ENCODE data around the gene OTUB2. TPM values are rescaled to one million over a fixed set of nuclear protein-coding genes. Genes with fewer than 3 reads are reported as not detected.

OTUB2 gene
- total RNA-seq, 6 donors from 2014 or later = 0.22 to 1.8 (median 1.1) TPM

DNA sequence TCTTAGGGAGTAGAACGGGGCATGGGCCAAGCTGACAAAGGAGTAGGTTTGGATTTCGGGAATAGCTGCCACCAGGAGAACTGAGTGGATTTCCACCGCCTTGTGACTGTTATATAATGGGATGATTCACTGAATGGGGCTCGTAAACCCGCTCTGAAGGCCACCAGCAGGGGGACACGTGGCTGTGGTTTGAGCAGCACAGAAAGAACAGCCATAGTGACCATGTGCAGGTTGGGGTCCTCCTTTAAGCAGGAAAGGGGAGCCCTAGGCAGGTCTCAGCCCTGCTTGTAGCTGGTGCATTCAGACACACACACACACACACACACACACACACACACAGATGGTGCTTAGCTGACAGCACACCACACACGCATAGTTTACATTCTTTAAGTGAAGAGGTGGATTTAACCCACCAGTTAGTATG lies 41.1 kb upstream of the OTUB2 start:
- TF ChIP-seq EP300 (IDR thresholded peaks at IDR 0.05) (no peak), POLR2A (IDR thresholded peaks at IDR 0.05) (no peak), POLR2AphosphoS5 (IDR thresholded peaks at IDR 0.05) (no peak)
- TF ChIP-seq, protein P1, sequence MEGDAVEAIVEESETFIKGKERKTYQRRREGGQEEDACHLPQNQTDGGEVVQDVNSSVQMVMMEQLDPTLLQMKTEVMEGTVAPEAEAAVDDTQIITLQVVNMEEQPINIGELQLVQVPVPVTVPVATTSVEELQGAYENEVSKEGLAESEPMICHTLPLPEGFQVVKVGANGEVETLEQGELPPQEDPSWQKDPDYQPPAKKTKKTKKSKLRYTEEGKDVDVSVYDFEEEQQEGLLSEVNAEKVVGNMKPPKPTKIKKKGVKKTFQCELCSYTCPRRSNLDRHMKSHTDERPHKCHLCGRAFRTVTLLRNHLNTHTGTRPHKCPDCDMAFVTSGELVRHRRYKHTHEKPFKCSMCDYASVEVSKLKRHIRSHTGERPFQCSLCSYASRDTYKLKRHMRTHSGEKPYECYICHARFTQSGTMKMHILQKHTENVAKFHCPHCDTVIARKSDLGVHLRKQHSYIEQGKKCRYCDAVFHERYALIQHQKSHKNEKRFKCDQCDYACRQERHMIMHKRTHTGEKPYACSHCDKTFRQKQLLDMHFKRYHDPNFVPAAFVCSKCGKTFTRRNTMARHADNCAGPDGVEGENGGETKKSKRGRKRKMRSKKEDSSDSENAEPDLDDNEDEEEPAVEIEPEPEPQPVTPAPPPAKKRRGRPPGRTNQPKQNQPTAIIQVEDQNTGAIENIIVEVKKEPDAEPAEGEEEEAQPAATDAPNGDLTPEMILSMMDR (IDR thresholded peaks at IDR 0.05) = peak in 2 of 6 experiments; percentile 8 to 22
- Histone ChIP-seq H3K27me3 (no peaks in the 10 kb centered on the region), H3K4me1 (no peaks in the 10 kb centered on the region), H3K9me3 (no peaks in the 10 kb centered on the region), H3K27ac (no peak overlapping the region), H3K4me3 (no peak overlapping the region), H3K36me3 (no peaks in the 10 kb centered on the region)
- DNase-seq = no peak
- ATAC-seq (ENCODE audit: low FRiP score in 2 of 2) = no peak
- WGBS, 2 donors = 59 to 65% methylated on average over 4 to 7 of the region's 7 CpGs

DNA sequence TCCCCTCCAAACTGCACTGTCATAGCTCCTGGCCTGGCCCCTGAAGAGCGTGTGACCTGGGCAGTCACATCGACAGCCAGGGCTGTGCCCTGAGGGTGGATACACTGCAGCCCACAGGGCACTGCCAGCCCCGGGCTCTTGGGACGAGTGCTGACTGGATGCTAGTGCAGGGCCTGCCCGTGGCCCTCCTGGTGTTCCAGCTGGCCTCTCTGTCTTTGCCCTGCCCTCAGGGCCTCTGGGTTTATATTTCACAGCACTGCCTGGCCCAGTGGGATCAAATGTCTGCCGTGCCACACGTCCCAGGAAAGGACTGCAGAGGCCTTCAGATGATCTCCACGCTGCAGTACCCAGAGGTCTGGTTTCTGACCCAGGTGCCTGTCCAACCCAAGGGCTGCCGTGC lies 39.2 kb upstream of the OTUB2 start:
- no peaks in the 10 kb centered on the region for H3K9me3 ChIP-seq
- H3K27ac ChIP-seq = no peak overlapping the region
- DNase-seq = no peak
- ATAC-seq (ENCODE audit: low FRiP score in 2 of 2) = no peak
- H3K36me3 ChIP-seq = no peaks in the 10 kb centered on the region
- no peak overlapping the region for H3K4me3 ChIP-seq
- no peaks in the 10 kb centered on the region for H3K4me1 ChIP-seq
- WGBS, 2 donors = 75 to 91% methylated on average over 6 to 9 of the region's 9 CpGs
- H3K27me3 ChIP-seq = no peaks in the 10 kb centered on the region
- TF ChIP-seq POLR2A (IDR thresholded peaks at IDR 0.05) (no peak), EP300 (IDR thresholded peaks at IDR 0.05) (no peak), POLR2AphosphoS5 (IDR thresholded peaks at IDR 0.05) (no peak)
- TF ChIP-seq, protein P1 (IDR thresholded peaks at IDR 0.05) = no peak

DNA sequence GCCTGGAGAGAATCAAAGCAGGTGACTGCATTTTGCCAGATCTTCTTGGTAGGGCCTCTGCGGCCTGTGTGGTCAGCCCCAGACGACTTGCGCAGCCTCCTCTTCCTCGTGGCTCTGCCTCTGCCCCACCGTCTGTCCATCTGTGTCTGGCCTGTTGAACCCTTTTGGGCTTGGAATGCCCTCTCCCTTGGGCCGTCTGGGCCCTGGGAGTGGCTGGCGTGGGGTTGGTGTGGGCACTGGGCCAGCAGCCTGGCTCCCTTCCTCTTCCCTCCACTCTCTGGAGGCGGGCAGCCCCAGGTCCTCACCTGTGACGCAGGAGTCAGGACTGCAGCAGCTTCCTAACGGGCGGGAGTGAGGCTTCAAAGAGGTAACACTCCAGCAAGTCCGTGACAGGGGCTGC lies 38.8 kb upstream of the OTUB2 start:
- TF ChIP-seq EP300 (IDR thresholded peaks at IDR 0.05) (no peak), POLR2AphosphoS5 (IDR thresholded peaks at IDR 0.05) (no peak), POLR2A (IDR thresholded peaks at IDR 0.05) (no peak)
- TF ChIP-seq, protein P1 (IDR thresholded peaks at IDR 0.05) = no peak
- H3K9me3 ChIP-seq = no peaks in the 10 kb centered on the region
- no peak for ATAC-seq (ENCODE audit: low FRiP score in 2 of 2)
- no peak overlapping the region for H3K4me3 ChIP-seq
- no peaks in the 10 kb centered on the region for H3K4me1 ChIP-seq
- no peak for DNase-seq
- H3K27ac ChIP-seq = no peak overlapping the region
- no peaks in the 10 kb centered on the region for H3K27me3 ChIP-seq
- WGBS, 2 donors = 48 to 77% methylated on average over 6 to 12 of the region's 12 CpGs
- H3K36me3 ChIP-seq = no peaks in the 10 kb centered on the region

DNA sequence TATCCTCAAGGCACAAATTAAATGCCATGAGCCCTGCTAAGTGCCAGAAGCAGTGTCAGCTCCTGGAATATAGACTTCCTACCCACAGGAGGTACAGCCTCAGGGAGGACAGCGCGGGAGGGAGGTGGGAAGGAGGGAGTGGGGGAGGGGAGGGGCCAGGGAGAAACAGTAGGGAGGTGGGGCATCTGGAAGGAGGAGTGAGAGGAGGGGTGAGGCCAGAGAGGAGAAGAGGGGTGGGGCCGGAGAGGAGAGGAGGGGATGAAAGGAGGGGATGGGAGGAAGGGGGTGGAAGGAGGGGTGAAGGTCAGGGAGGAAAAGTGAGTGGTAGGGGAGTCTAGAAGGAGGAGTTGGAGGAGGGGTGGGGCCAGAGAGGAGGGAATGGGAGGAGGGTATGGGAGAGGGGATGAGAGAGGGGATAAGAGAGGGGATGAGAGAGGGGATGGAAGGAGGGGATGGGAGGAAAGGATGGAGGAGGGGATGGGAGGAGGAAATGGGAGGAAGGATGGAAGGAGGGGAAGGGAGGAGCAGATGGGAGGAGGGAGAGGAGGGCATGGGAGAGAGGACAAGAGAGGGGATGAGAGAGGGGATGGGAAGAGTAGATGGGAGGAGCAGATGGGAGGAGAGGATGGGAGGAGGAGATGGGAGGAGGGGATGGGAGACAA lies 38.2 kb upstream of the OTUB2 start:
- no peak for DNase-seq
- ATAC-seq (ENCODE audit: low FRiP score in 2 of 2) = no peak
- TF ChIP-seq EP300 (IDR thresholded peaks at IDR 0.05) (no peak), POLR2AphosphoS5 (IDR thresholded peaks at IDR 0.05) (no peak), POLR2A (IDR thresholded peaks at IDR 0.05) (no peak)
- TF ChIP-seq, protein P1 (IDR thresholded peaks at IDR 0.05) = no peak
- Histone ChIP-seq H3K27me3 (no peaks in the 10 kb centered on the region), H3K4me3 (no peak overlapping the region), H3K9me3 (no peaks in the 10 kb centered on the region), H3K27ac (no peak overlapping the region), H3K4me1 (no peaks in the 10 kb centered on the region), H3K36me3 (no peaks in the 10 kb centered on the region)
- WGBS, 2 donors = 60 to 67% methylated on average over 1 to 2 of the region's 3 CpGs

DNA sequence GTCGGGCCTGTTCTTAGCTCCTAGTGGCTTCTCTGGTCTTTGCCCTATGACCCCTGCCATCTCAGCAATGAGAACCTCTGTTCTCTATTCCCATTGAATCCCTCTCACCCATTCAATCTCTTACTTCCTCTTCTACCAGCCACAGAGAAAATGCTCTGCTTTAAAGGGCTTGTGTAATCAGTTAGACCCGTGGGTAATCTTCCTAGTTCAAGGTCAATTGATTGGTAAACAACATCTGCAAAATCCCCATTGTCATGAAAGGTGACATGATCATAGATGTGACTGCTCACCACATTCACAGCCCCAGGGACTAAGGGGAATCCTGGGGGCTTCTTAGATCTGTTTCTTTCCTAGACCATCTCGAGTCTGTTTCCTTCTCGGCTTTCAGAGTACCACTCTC lies 36.2 kb upstream of the OTUB2 start:
- 62 to 69% methylated on average over 4 of the region's 4 CpGs for WGBS, 2 donors
- DNase-seq (no peak), ATAC-seq (ENCODE audit: low FRiP score in 2 of 2) (no peak)

More for the DNA sequence above, 36.2 kb upstream of the OTUB2 start:
- TF ChIP-seq POLR2A (IDR thresholded peaks at IDR 0.05) (no peak), EP300 (IDR thresholded peaks at IDR 0.05) (no peak), POLR2AphosphoS5 (IDR thresholded peaks at IDR 0.05) (no peak)
- TF ChIP-seq, protein P1 (IDR thresholded peaks at IDR 0.05) = no peak
- Histone ChIP-seq H3K27me3 (no peaks in the 10 kb centered on the region), H3K9me3 (no peaks in the 10 kb centered on the region), H3K4me1 (no peaks in the 10 kb centered on the region), H3K36me3 (no peaks in the 10 kb centered on the region), H3K27ac (no peak overlapping the region), H3K4me3 (no peak overlapping the region)
